Vagina (tissue), 2 donors: ENCODE results near the gene IFNLR1.

Source experiments
- CTCF ChIP-seq, 3 experiments: fragments of 450-650 bp in 2 of 3; fragments of 200-600 bp in 1 of 3; sonication (generic) in 1 of 3; IDR thresholded peaks; one replicate each; pipeline ENCODE4 v1.5.1; 2017 to 2019; ENCODE audit warnings: antibody characterized with exemption in 3 of 3, mild to moderate bottlenecking in 2 of 3, moderate library complexity in 2 of 3
- POLR2A ChIP-seq, 2 donors: fragments of 450-650 bp; IDR thresholded peaks; one replicate each; pipeline ENCODE4 v1.6.1; 2017; ENCODE audit warnings: antibody characterized with exemption in 2 of 2, mild to moderate bottlenecking in 2 of 2, moderate library complexity in 2 of 2
- POLR2AphosphoS5 ChIP-seq, 2 donors: sonication (generic); formaldehyde crosslinking; IDR thresholded peaks; one replicate each; pipeline ENCODE4 v1.9.0; 2017; ENCODE audit warnings: antibody characterized with exemption in 2 of 2, mild to moderate bottlenecking in 2 of 2, low read depth in 1 of 2; ENCODE audit not compliant: insufficient read depth in 1 of 2

DNA sequence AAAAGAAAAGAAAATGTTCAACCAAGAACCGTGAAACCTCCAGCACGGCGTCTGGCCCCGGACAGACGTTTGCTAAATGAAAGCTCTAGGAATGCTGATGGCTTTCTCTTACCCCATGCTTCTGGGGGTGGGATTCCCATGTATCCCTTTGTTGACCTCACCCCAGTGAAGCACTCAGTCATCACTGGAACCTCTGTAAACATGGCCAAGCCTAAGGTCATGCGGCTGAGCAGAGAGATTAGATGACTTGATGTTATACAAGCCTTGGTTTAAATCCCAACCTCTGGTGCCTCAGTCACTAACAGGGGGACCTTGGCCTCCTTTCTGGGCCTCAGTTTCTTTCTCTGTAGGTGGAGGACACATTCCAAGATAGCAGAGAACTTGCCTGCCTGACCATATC is 72.3 kb downstream of the IFNLR1 start:
- TF ChIP-seq CTCF (IDR thresholded peaks at IDR 0.05) (no peak), POLR2AphosphoS5 (IDR thresholded peaks at IDR 0.05; ENCODE audit: insufficient read depth in 1 of 2, low read depth in 1 of 2) (no peak), POLR2A (IDR thresholded peaks at IDR 0.05) (no peak)
